Tibial artery (tissue), 4 donors: ENCODE data around the gene TXNDC15.

ENCODE experiments used
- DNase-seq, 2 donors: peaks; one replicate each; pipeline ENCODE4 v3.0.0-alpha.2; 2019
- H3K27ac ChIP-seq, 2 donors: fragments of 200-600 bp; sonication (generic) in 1 of 2; 1 replicate in 1 of 2; 2 replicates in 1 of 2; pipeline ENCODE4 v1.5.1; 2018 to 2019; ENCODE audit warnings: mild to moderate bottlenecking in 1 of 2
- H3K27me3 ChIP-seq, 2 donors: fragments of 200-600 bp; sonication (generic) in 1 of 2; one replicate each; pipeline versions ENCODE4 v1.5.1 to v1.6.0; 2016 to 2019
- H3K36me3 ChIP-seq, 3 donors: fragments of 200-600 bp; sonication (generic) in 2 of 3; one replicate each; pipeline ENCODE4 v1.5.1; 2016 to 2019; ENCODE audit warnings: mild to moderate bottlenecking in 2 of 3
- H3K4me1 ChIP-seq, 4 donors: fragments of 200-600 bp; sonication (generic) in 2 of 4; 1 replicate in 3 of 4; 2 replicates in 1 of 4; pipeline ENCODE4 v1.5.1; 2016 to 2019
- H3K4me3 ChIP-seq, 2 donors: fragments of 200-600 bp; sonication (generic) in 1 of 2; 1 replicate in 1 of 2; 2 replicates in 1 of 2; pipeline ENCODE4 v1.5.1; 2018 to 2019; ENCODE audit warnings: mild to moderate bottlenecking in 2 of 2
- H3K9me3 ChIP-seq, 3 donors: fragments of 200-600 bp; sonication (generic) in 1 of 3; one replicate each; pipeline ENCODE4 v1.5.1; 2016 to 2019
- CTCF ChIP-seq, 2 experiments: fragments of 200-600 bp in 1 of 2; fragments of 450-650 bp in 1 of 2; IDR thresholded peaks; one replicate each; pipeline ENCODE4 v1.5.1; 2017 to 2019; ENCODE audit warnings: antibody characterized with exemption in 2 of 2, mild to moderate bottlenecking in 1 of 2, moderate library complexity in 1 of 2
- intact Hi-C: fragments of 100-400 bp; cut with DNase I; formaldehyde crosslinking; loops from one replicate; pipeline ENCODE4 v1.15.0; 2023; ENCODE audit warnings: low total_unique reads

TXNDC15 gene

GRCh38 chr5:134937526-134937925, 63.4 kb downstream of the TXNDC15 start:
- intact Hi-C loops: no loop called here
- no peak for TF ChIP-seq CTCF (IDR thresholded peaks at IDR 0.05)
- H3K4me1 ChIP-seq: no peaks in the 10 kb centered on the region
- no peak overlapping the region for H3K4me3 ChIP-seq
- peaks cover 3 to 13% (median 6%) of the 10 kb centered on the region in 3 donors for H3K36me3 ChIP-seq
- no peaks in the 10 kb centered on the region for H3K27me3 ChIP-seq
- no peak overlapping the region for H3K27ac ChIP-seq
- no peaks in the 10 kb centered on the region for H3K9me3 ChIP-seq
- no peak for DNase-seq

GRCh38 chr5:134938030-134938429, 63.9 kb downstream of the TXNDC15 start:
- Histone ChIP-seq H3K4me3 (no peak overlapping the region), H3K27me3 (no peaks in the 10 kb centered on the region), H3K9me3 (no peaks in the 10 kb centered on the region), H3K4me1 (no peaks in the 10 kb centered on the region), H3K27ac (no peak overlapping the region), H3K36me3 (peaks cover 3 to 13% (median 5%) of the 10 kb centered on the region in 3 donors)
- intact Hi-C loops: no loop called here
- DNase-seq: no peak
- TF ChIP-seq CTCF (IDR thresholded peaks at IDR 0.05): no peak

GRCh38 chr5:134939500-134939899, 65.3 kb downstream of the TXNDC15 start:
- Histone ChIP-seq H3K4me3 (no peak overlapping the region), H3K4me1 (no peaks in the 10 kb centered on the region), H3K27ac (no peak overlapping the region), H3K27me3 (no peaks in the 10 kb centered on the region), H3K36me3 (peaks cover 0 to 13% (median 3%) of the 10 kb centered on the region in 3 donors), H3K9me3 (no peaks in the 10 kb centered on the region)
- intact Hi-C loops: no loop called here
- no peak for DNase-seq
- no peak for TF ChIP-seq CTCF (IDR thresholded peaks at IDR 0.05)

GRCh38 chr5:134943547-134943946, 69.4 kb downstream of the TXNDC15 start:
- no peaks in the 10 kb centered on the region for H3K9me3 ChIP-seq
- intact Hi-C loops: no loop called here
- no peak for TF ChIP-seq CTCF (IDR thresholded peaks at IDR 0.05)
- H3K4me3 ChIP-seq: no peak overlapping the region
- no peaks in the 10 kb centered on the region for H3K36me3 ChIP-seq
- peaks cover 0 to 2% (median 0%) of the 10 kb centered on the region in 4 donors for H3K4me1 ChIP-seq
- H3K27ac ChIP-seq: no peak overlapping the region
- H3K27me3 ChIP-seq: no peaks in the 10 kb centered on the region
- no peak for DNase-seq

- Histone ChIP-seq H3K4me1 (peaks cover 0 to 8% (median 4%) of the 10 kb centered on the region in 4 donors), H3K27ac (no peak overlapping the region), H3K9me3 (no peaks in the 10 kb centered on the region), H3K27me3 (no peaks in the 10 kb centered on the region), H3K36me3 (no peaks in the 10 kb centered on the region), H3K4me3 (no peak overlapping the region)
- intact Hi-C loops: no loop called here
- no peak for TF ChIP-seq CTCF (IDR thresholded peaks at IDR 0.05)
- DNase-seq: no peak
These were observed 70.5 kb downstream of the TXNDC15 start for GRCh38 chr5:134944630-134945029.

GRCh38 chr5:134945041-134945440, 70.9 kb downstream of the TXNDC15 start:
- peaks cover 0 to 8% (median 4%) of the 10 kb centered on the region in 4 donors for H3K4me1 ChIP-seq
- H3K36me3 ChIP-seq: no peaks in the 10 kb centered on the region
- DNase-seq: no peak
- H3K4me3 ChIP-seq: no peak overlapping the region
- TF ChIP-seq CTCF (IDR thresholded peaks at IDR 0.05): no peak
- no peak overlapping the region for H3K27ac ChIP-seq
- no peaks in the 10 kb centered on the region for H3K27me3 ChIP-seq
- H3K9me3 ChIP-seq: no peaks in the 10 kb centered on the region
- intact Hi-C loops: no loop called here
